ENCODE data around the gene RPL36AL. TPM values are rescaled to one million over a fixed set of nuclear protein-coding genes. Genes with fewer than 3 reads are reported as not detected.

The RPL36AL gene
- total RNA-seq, 1 donor from 2014 or later, result 183 TPM

DNA sequence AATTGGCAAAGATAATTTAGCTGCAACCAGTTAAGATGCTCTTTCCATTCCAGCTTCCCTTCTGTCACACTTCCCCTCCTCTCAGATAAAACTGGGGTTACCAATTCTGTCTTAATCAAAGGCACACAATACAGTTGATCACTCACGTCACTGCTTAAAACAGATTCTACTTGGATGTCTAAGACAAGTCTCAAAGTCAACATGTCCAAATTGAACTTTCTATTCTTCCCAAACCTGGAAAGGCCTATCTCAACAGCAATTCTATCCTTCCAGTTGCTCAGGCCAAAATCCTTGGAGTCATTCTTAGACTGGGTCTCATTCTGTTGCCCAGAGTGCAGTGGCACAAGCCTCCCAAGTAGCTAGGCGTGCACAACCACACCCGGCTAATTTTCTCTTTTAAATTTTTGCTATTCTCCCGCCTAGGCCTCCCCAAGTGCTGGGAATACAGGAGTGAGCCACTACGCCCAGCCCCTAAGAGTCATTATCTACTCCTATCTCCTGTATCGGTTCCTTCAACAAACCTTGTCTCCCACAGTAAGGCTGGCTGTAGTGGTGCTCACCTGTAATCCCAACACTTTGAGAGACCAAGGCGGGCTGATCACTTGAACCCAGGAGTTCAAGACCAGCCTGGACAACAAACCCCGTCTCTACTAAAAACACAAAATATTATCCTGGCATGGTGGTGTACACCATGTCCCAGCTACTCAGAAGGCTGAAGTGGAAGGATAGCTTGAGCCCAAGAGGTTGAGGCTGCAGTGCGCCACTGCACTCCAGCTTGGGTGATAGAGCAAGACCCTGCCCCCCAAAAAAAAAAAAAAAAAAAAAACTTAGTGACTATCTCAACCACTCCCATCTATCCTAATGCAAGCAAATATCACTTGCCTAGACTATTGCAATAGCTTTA lies 39.0 kb downstream of the RPL36AL start:
- no peak for DNase-seq (ENCODE audit: low spot score)

- no peak for DNase-seq (ENCODE audit: low spot score)
Measured at GRCh38 chr14:49579841-49580240, 40.6 kb downstream of the RPL36AL start.

- no peak for DNase-seq (ENCODE audit: low spot score)
Measured at GRCh38 chr14:49578141-49578540, 42.3 kb downstream of the RPL36AL start.

GRCh38 chr14:49574038-49574437 lies 46.4 kb downstream of the RPL36AL start:
- DNase-seq (ENCODE audit: low spot score), result no peak

GRCh38 chr14:49569281-49569680 lies 51.1 kb downstream of the RPL36AL start:
- no peak for DNase-seq (ENCODE audit: low spot score)

Other genes starting within 250 kb of the RPL36AL start
- 4,421 TPM for gene RPS29, start 34.2 kb downstream of the RPL36AL start, total RNA-seq (ENCODE audit: insufficient read depth, low replicate concordance)
- 29.4 TPM for gene LRR1, start 21.7 kb downstream of the RPL36AL start, total RNA-seq (ENCODE audit: insufficient read depth, low replicate concordance)
- gene MGAT2, start 173 bp upstream of the RPL36AL start, total RNA-seq (ENCODE audit: insufficient read depth, low replicate concordance), result 37.6 TPM
- 13.7 TPM for gene DNAAF2, start 14.6 kb upstream of the RPL36AL start, total RNA-seq (ENCODE audit: insufficient read depth, low replicate concordance)
- 43.1 TPM for gene POLE2, start 67.6 kb upstream of the RPL36AL start, total RNA-seq (ENCODE audit: insufficient read depth, low replicate concordance)
- 36.8 TPM for gene KLHDC1, start 72.5 kb upstream of the RPL36AL start, total RNA-seq (ENCODE audit: insufficient read depth, low replicate concordance)
- 53.2 TPM for gene KLHDC2, start 147.5 kb upstream of the RPL36AL start, total RNA-seq (ENCODE audit: insufficient read depth, low replicate concordance)
- 102 TPM for gene NEMF, start 232.2 kb upstream of the RPL36AL start, total RNA-seq (ENCODE audit: insufficient read depth, low replicate concordance)